Measurements from ENCODE around the gene STXBP1. TPM values are rescaled to one million over a fixed set of nuclear protein-coding genes. Genes with fewer than 3 reads are reported as not detected.

STXBP1 gene
- total and polyA plus RNA-seq, 2 of the 8 experiments (the other 6 are each of a cell fraction or from before 2014, with no cell fraction given) = 11.5 to 60.9 TPM

GRCh38 chr9:127715470-127716337 is 103.6 kb downstream of the STXBP1 start, which contains the start of the genes PTRH1 and TTC16 (continued):
- TF ChIP-seq MAFK (IDR thresholded peaks at IDR 0.05; ENCODE audit: low read depth, low read length) (no peak), GABPA (IDR thresholded peaks at IDR 0.05; ENCODE audit: borderline replicate concordance, insufficient read depth, low read length) (peak; percentile 13; the same call in 1 of the 2 replicates), JUND (IDR thresholded peaks at IDR 0.05; ENCODE audit: low read length) (peak; percentile 68; the same call in 1 of the 2 replicates), TAF1 (IDR thresholded peaks at IDR 0.05; ENCODE audit: low read depth, low read length) (peak; percentile 55; the same call in 1 of the 2 replicates), BRCA1 (IDR thresholded peaks at IDR 0.05; ENCODE audit: low read depth, low read length) (no peak), GTF2F1 (IDR thresholded peaks at IDR 0.05; ENCODE audit: borderline replicate concordance, low read depth, low read length) (no peak), SP4 (IDR thresholded peaks at IDR 0.05; ENCODE audit: low read length) (peak; percentile 75; the same call in 1 of the 2 replicates), NRF1 (IDR thresholded peaks at IDR 0.05; ENCODE audit: low read depth, low read length) (no peak), CTCF (IDR thresholded peaks at IDR 0.05; ENCODE audit: control extremely low read depth in 1 of 3, insufficient read depth in 1 of 3, low read depth in 1 of 3, low read length in 3 of 3) (no peak), ASH2L (IDR thresholded peaks at IDR 0.05; ENCODE audit: low read length) (no peak), JUN (IDR thresholded peaks at IDR 0.05; ENCODE audit: low read depth, low read length) (no peak), USF2 (IDR thresholded peaks at IDR 0.05; ENCODE audit: low read length) (no peak), POU5F1 (IDR thresholded peaks at IDR 0.05; ENCODE audit: low read depth, low read length) (no peak), CBX8 (IDR thresholded peaks at IDR 0.05; ENCODE audit: borderline replicate concordance, low read depth, low read length) (no peak), RNF2 (IDR thresholded peaks at IDR 0.05; ENCODE audit: borderline replicate concordance, low read depth, low read length, missing control alignments, poor library complexity, severe bottlenecking) (no peak), EGR1 (IDR thresholded peaks at IDR 0.05; ENCODE audit: borderline replicate concordance, low read depth, low read length) (0 out of 2 replicates have a peak, but pooled peaks have one; percentile 21), FOSL1 (IDR thresholded peaks at IDR 0.05; ENCODE audit: insufficient read depth, low read depth, low read length) (no peak), SP1 (IDR thresholded peaks at IDR 0.05; ENCODE audit: low read depth, low read length) (peak; percentile 94)
- TF ChIP-seq, protein P1, sequence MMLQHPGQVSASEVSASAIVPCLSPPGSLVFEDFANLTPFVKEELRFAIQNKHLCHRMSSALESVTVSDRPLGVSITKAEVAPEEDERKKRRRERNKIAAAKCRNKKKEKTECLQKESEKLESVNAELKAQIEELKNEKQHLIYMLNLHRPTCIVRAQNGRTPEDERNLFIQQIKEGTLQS (IDR thresholded peaks at IDR 0.05; ENCODE audit: insufficient read depth, low read depth, low read length) = no peak
